Activated naive CD4-positive, alpha-beta T cell treated with anti-CD3 and anti-CD28 coated beads, Interleukin-2, amount 50 U/mL, for 72 hours (primary cell): ENCODE data around the gene KRTAP20-4. TPM values are rescaled to one million over a fixed set of nuclear protein-coding genes. Genes with fewer than 3 reads are reported as not detected.

Experiments used
- ATAC-seq, 2 donors: fragments of 150-1000 bp; cut with Tn5 transposase; 2 replicates each; pipeline ENCODE4 v1.10.0; 2021; ENCODE audit warnings: mild to moderate bottlenecking in 2 of 2, moderate library complexity in 2 of 2
- DNase-seq, 2 donors: peaks; one replicate each; pipeline ENCODE4 v3.0.0; 2021 to 2022; ENCODE audit warnings: low spot score in 2 of 2
- H3K27ac Mint-ChIP-seq, 2 donors: one replicate each; pipeline ENCODE4 v1.8.0; 2022; ENCODE audit warnings: mild to moderate bottlenecking in 2 of 2, mixed read lengths in 2 of 2
- H3K36me3 Mint-ChIP-seq, 2 donors: one replicate each; pipeline ENCODE4 v1.8.0; 2022; ENCODE audit warnings: mixed read lengths in 2 of 2
- H3K9me3 Mint-ChIP-seq, 2 donors: one replicate each; pipeline ENCODE4 v1.8.0; 2022; ENCODE audit warnings: mixed read lengths in 2 of 2
- total RNA-seq, 2 donors: library from RNA; stranded (reverse); gene quantifications; one replicate each; pipeline ENCODE4 v1.2.3, GENCODE V29; 2022

Gene KRTAP20-4
- total RNA-seq, 2 donors from 2014 or later: not detected

DNA sequence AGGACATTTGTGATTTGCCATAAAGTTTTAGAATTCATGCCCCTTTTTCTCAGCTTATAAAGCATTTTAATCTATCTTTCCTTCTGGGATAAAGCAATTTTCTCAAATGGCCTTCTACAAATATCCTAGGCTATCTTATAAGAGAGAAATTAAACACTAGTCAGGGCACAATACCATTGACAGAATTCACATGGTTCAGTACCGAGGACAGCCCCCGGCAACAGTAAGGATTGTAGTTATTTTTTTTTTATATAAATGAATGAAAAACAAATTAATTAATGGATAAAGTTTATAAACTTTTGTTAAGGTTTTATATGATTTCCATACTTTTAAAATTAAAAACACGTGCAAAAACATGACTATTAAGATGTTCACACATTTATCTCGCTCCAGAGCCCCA is 7.7 kb downstream of the KRTAP20-4 start:
- H3K9me3 Mint-ChIP-seq: no peaks in the 10 kb centered on the region
- H3K27ac Mint-ChIP-seq: no peak overlapping the region
- no peak for DNase-seq
- H3K36me3 Mint-ChIP-seq: no peaks in the 10 kb centered on the region
- ATAC-seq: no peak

- H3K27ac Mint-ChIP-seq: no peak overlapping the region
- H3K9me3 Mint-ChIP-seq: no peaks in the 10 kb centered on the region
- no peak for DNase-seq
- H3K36me3 Mint-ChIP-seq: no peaks in the 10 kb centered on the region
- no peak for ATAC-seq
These were observed 8.8 kb downstream of the KRTAP20-4 start for GRCh38 chr21:30629200-30629599.

DNA sequence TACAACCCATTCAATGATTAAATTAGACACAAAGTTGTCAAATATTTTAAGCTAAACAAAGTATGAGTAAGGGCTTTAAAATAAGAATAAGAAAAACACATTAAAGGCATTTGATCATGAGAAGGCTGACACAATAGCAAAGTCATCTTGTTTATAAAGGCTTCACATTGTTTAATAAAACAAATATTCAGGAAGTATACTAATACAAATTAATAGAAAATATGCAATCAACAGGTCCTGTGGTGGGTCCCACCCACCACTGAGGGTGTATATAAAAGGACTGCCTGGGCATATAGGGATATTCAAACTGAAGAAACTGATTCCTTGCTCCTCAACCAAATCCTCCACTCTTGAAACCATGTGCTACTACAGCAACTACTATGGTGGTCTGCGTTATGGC is 14.5 kb downstream of the KRTAP20-4 start, which contains the start of gene KRTAP20-2:
TSS of gene KRTAP20-2 (plus strand) at position 301 of the 400 bp plus-strand sequence. CDS start at position 359, 58 bp downstream.
- no peaks in the 10 kb centered on the region for H3K36me3 Mint-ChIP-seq
- no peak within 1 kb of the TSS for H3K27ac Mint-ChIP-seq
- H3K9me3 Mint-ChIP-seq: peaks cover 0 to 4% of the 10 kb centered on the region in 2 donors
- ATAC-seq (no peak), DNase-seq (no peak)

GRCh38 chr21:30638686-30639085 is 18.3 kb downstream of the KRTAP20-4 start:
- H3K9me3 Mint-ChIP-seq: peaks cover 7% of the 10 kb centered on the region in 2 donors
- H3K36me3 Mint-ChIP-seq: no peaks in the 10 kb centered on the region
- DNase-seq: no peak
- ATAC-seq: no peak
- no peak overlapping the region for H3K27ac Mint-ChIP-seq

GRCh38 chr21:30642564-30642963 is 22.1 kb downstream of the KRTAP20-4 start, which contains the start of gene KRTAP20-3:
KRTAP20-3 (plus strand) TSS chr21:30642864.
- no peak for DNase-seq
- ATAC-seq: no peak
- peaks cover 15 to 18% of the 10 kb centered on the region in 2 donors for H3K9me3 Mint-ChIP-seq
- no peaks in the 10 kb centered on the region for H3K36me3 Mint-ChIP-seq
- H3K27ac Mint-ChIP-seq: no peak within 1 kb of the TSS

- Mint-ChIP-seq H3K36me3 (no peaks in the 10 kb centered on the region), H3K9me3 (peaks cover 15% of the 10 kb centered on the region in 2 donors), H3K27ac (no peak overlapping the region)
- ATAC-seq (no peak), DNase-seq (no peak)
These were observed 26.5 kb downstream of the KRTAP20-4 start for GRCh38 chr21:30646904-30647414.

DNA sequence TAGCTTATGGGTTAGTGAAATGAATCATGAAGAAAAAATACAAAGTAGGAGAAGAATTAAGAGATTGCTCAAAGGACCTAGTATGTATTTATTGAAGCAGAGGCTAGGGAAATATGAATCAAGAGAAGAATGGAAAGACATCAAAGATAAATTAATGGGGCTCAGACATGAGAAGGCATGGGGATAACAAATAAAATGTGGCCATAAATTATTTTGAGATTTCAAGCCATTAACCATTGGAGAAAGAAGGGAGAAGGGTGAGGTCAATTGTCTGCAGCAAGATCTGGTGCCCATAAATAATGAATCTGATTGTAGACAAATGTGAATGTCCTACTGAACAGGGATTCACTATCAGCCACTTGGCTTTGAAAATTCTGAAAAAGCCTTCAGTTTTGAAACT is 32.5 kb downstream of the KRTAP20-4 start:
- no peaks in the 10 kb centered on the region for H3K36me3 Mint-ChIP-seq
- H3K27ac Mint-ChIP-seq: no peak overlapping the region
- H3K9me3 Mint-ChIP-seq: peaks cover 0 to 4% of the 10 kb centered on the region in 2 donors
- no peak for ATAC-seq
- DNase-seq: no peak

GRCh38 chr21:30668776-30669175 is 48.3 kb downstream of the KRTAP20-4 start:
- peaks cover 0 to 7% of the 10 kb centered on the region in 2 donors for H3K36me3 Mint-ChIP-seq
- H3K9me3 Mint-ChIP-seq: peaks cover 10 to 26% of the 10 kb centered on the region in 2 donors
- no peak for ATAC-seq
- H3K27ac Mint-ChIP-seq: no peak overlapping the region
- no peak for DNase-seq

Other genes starting within 250 kb of the KRTAP20-4 start
- gene KRTAP13-2, start 248.4 kb upstream of the KRTAP20-4 start, total RNA-seq: not detected
- gene KRTAP13-1, start 224.6 kb upstream of the KRTAP20-4 start, total RNA-seq: not detected
- not detected for gene KRTAP13-3, start 194.7 kb upstream of the KRTAP20-4 start, total RNA-seq
- not detected for gene KRTAP13-4, start 190.4 kb upstream of the KRTAP20-4 start, total RNA-seq
- gene KRTAP15-1, start 180.4 kb upstream of the KRTAP20-4 start, total RNA-seq: not detected
- not detected for gene KRTAP19-1, start 140.3 kb upstream of the KRTAP20-4 start, total RNA-seq
- not detected for gene KRTAP19-2, start 133.2 kb upstream of the KRTAP20-4 start, total RNA-seq
- not detected for gene KRTAP19-3, start 128.6 kb upstream of the KRTAP20-4 start, total RNA-seq
- not detected for gene KRTAP19-4, start 123.5 kb upstream of the KRTAP20-4 start, total RNA-seq
- gene KRTAP19-5, start 118.5 kb upstream of the KRTAP20-4 start, total RNA-seq: not detected
- gene KRTAP19-6, start 78.8 kb upstream of the KRTAP20-4 start, total RNA-seq: not detected
- gene KRTAP19-7, start 59.3 kb upstream of the KRTAP20-4 start, total RNA-seq: not detected
- not detected for gene KRTAP22-2, start 30.2 kb upstream of the KRTAP20-4 start, total RNA-seq
- gene KRTAP6-3, start 28.2 kb upstream of the KRTAP20-4 start, total RNA-seq: not detected
- gene KRTAP6-2, start 21.7 kb upstream of the KRTAP20-4 start, total RNA-seq: not detected
- gene KRTAP22-1, start 19.5 kb upstream of the KRTAP20-4 start, total RNA-seq: not detected
- not detected for gene KRTAP6-1, start 6.7 kb upstream of the KRTAP20-4 start, total RNA-seq
- gene KRTAP20-1, start 4.2 kb upstream of the KRTAP20-4 start, total RNA-seq: not detected
- gene KRTAP20-2, start 14.6 kb downstream of the KRTAP20-4 start, total RNA-seq: not detected
- not detected for gene KRTAP20-3, start 22.2 kb downstream of the KRTAP20-4 start, total RNA-seq
- gene KRTAP21-3, start 98.2 kb downstream of the KRTAP20-4 start, total RNA-seq: not detected
- not detected for gene KRTAP21-2, start 126.6 kb downstream of the KRTAP20-4 start, total RNA-seq
- not detected for gene KRTAP21-1, start 134.8 kb downstream of the KRTAP20-4 start, total RNA-seq
- not detected for gene KRTAP8-1, start 192.6 kb downstream of the KRTAP20-4 start, total RNA-seq
- gene KRTAP7-1, start 209.1 kb downstream of the KRTAP20-4 start, total RNA-seq: not detected